Trophoblast cell (in vitro differentiated cells and primary cell): ENCODE measurements around the gene PELI2.

Experiments used
- DNase-seq, 2 donors: peaks; one replicate each; pipeline ENCODE4 v3.0.0-alpha.2; 2016
- H2AFZ ChIP-seq: 2 replicates; pipeline ENCODE4 v1.6.1; 2013; ENCODE audit warnings: low read length, moderate library complexity, mild to moderate bottlenecking; ENCODE audit not compliant: insufficient read depth, poor library complexity
- H2AK5ac ChIP-seq: 2 replicates; pipeline ENCODE4 v1.6.1; 2013; ENCODE audit warnings: mild to moderate bottlenecking, low read length
- H2BK120ac ChIP-seq: 2 replicates; pipeline ENCODE4 v1.6.1; 2013; ENCODE audit warnings: low read length, mild to moderate bottlenecking, moderate library complexity; ENCODE audit not compliant: insufficient read depth, poor library complexity
- H2BK12ac ChIP-seq: 2 replicates; pipeline ENCODE4 v1.6.1; 2013; ENCODE audit warnings: mild to moderate bottlenecking, low read length, moderate library complexity
- H2BK5ac ChIP-seq: 2 replicates; pipeline ENCODE4 v1.6.1; 2013; ENCODE audit warnings: low read length, low read depth, moderate library complexity, mild to moderate bottlenecking; ENCODE audit not compliant: poor library complexity
- H3K14ac ChIP-seq: 2 replicates; pipeline ENCODE4 v1.6.1; 2013; ENCODE audit warnings: mild to moderate bottlenecking, low read length
- H3K18ac ChIP-seq: 2 replicates; pipeline ENCODE4 v1.6.1; 2013; ENCODE audit warnings: mild to moderate bottlenecking, low read length
- H3K23ac ChIP-seq: 2 replicates; pipeline ENCODE4 v1.6.1; 2013; ENCODE audit warnings: low read length
- H3K27ac ChIP-seq: 2 replicates; pipeline ENCODE4 v1.5.1; 2013; ENCODE audit warnings: low read depth, mild to moderate bottlenecking, inconsistent platforms, low read length, moderate library complexity
- H3K27me3 ChIP-seq: 2 replicates; pipeline ENCODE4 v1.6.1; 2013; ENCODE audit warnings: inconsistent platforms, mild to moderate bottlenecking, low read length, moderate library complexity; ENCODE audit not compliant: insufficient read depth
- H3K36me3 ChIP-seq, 2 experiments: 1 replicate in 1 of 2; 2 replicates in 1 of 2; pipeline ENCODE4 v1.6.1; 2013; ENCODE audit warnings: low read length in 2 of 2, mild to moderate bottlenecking in 2 of 2, moderate library complexity in 1 of 2; ENCODE audit not compliant: insufficient read depth in 2 of 2, control insufficient read depth in 1 of 2
- H3K4ac ChIP-seq: 2 replicates; pipeline ENCODE4 v1.6.1; 2013; ENCODE audit warnings: low read depth, mild to moderate bottlenecking, low read length, moderate library complexity
- H3K4me1 ChIP-seq, 2 experiments: 1 replicate in 1 of 2; 2 replicates in 1 of 2; pipeline ENCODE4 v1.6.1; 2013; ENCODE audit warnings: low read length in 2 of 2, mild to moderate bottlenecking in 2 of 2, moderate library complexity in 1 of 2; ENCODE audit not compliant: insufficient read depth in 2 of 2, control insufficient read depth in 1 of 2
- H3K4me2 ChIP-seq: 2 replicates; pipeline ENCODE4 v1.6.1; 2013; ENCODE audit warnings: inconsistent platforms, mild to moderate bottlenecking, low read length, moderate library complexity
- H3K4me3 ChIP-seq: 2 replicates; pipeline ENCODE4 v1.5.1; 2013; ENCODE audit warnings: mild to moderate bottlenecking, low read depth, low read length, inconsistent platforms
- H3K79me1 ChIP-seq: one replicate; pipeline ENCODE4 v1.6.1; 2013; ENCODE audit warnings: low read length
- H3K79me2 ChIP-seq: 2 replicates; pipeline ENCODE4 v1.6.1; 2013; ENCODE audit warnings: low read length, mild to moderate bottlenecking; ENCODE audit not compliant: control insufficient read depth, insufficient read depth, poor library complexity
- H3K9ac ChIP-seq: 2 replicates; pipeline ENCODE4 v1.6.1; 2013; ENCODE audit warnings: mild to moderate bottlenecking, low read length
- H3K9me3 ChIP-seq: 2 replicates; pipeline ENCODE4 v1.6.1; 2013; ENCODE audit warnings: low read depth, mild to moderate bottlenecking, control low read depth, inconsistent platforms, low read length; ENCODE audit not compliant: insufficient read depth
- H4K12ac ChIP-seq: 2 replicates; pipeline ENCODE4 v1.6.1; 2013; ENCODE audit warnings: low read depth, mild to moderate bottlenecking, low read length, moderate library complexity
- H4K8ac ChIP-seq: 2 replicates; pipeline ENCODE4 v1.6.1; 2013; ENCODE audit warnings: low read depth, mild to moderate bottlenecking, low read length, moderate library complexity
- H4K91ac ChIP-seq: one replicate; pipeline ENCODE4 v1.6.1; 2013; ENCODE audit warnings: low read depth, mild to moderate bottlenecking, low read length, moderate library complexity
- WGBS: extraction: QIAGEN DNeasy Blood & Tissue Kit; methylation state at CpG from one replicate; pipeline ENCODE4 v1.1.7; 2013; ENCODE audit warnings: missing lambda C conversion rate; ENCODE audit not compliant: insufficient read length, insufficient coverage; ENCODE audit errors: extremely low coverage; 5-methylcytosine and 5-hydroxymethylcytosine counted together

The PELI2 gene

GRCh38 chr14:56137453-56137807, 19.2 kb downstream of the PELI2 start:
- Histone ChIP-seq H3K4me2 (no peak overlapping the region), H3K27me3 (no peaks in the 10 kb centered on the region), H3K18ac (no peak overlapping the region), H3K36me3 (no peaks in the 10 kb centered on the region), H3K4me1 (no peaks in the 10 kb centered on the region), H3K27ac (no peak overlapping the region), H2BK120ac (no peak overlapping the region), H3K9me3 (peaks cover 1% of the 10 kb centered on the region), H4K12ac (no peak overlapping the region), H2BK5ac (no peak overlapping the region), H3K4me3 (no peak overlapping the region), H3K9ac (no peak overlapping the region), H3K14ac (no peak overlapping the region), H3K4ac (no peak overlapping the region), H3K79me1 (no peaks in the 10 kb centered on the region), H2AFZ (no peak overlapping the region), H2AK5ac (no peak overlapping the region), H4K91ac (no peak overlapping the region), H3K79me2 (no peaks in the 10 kb centered on the region), H4K8ac (no peak overlapping the region), H3K23ac (no peak overlapping the region), H2BK12ac (no peak overlapping the region)
- DNase-seq: no peak
- no CpG with 5 or more reads among the region's 7 CpGs for WGBS

GRCh38 chr14:56137849-56138248, 19.6 kb downstream of the PELI2 start:
- DNase-seq: no peak
- Histone ChIP-seq H2AK5ac (no peak overlapping the region), H3K27ac (no peak overlapping the region), H3K4me3 (no peak overlapping the region), H3K4ac (no peak overlapping the region), H2BK120ac (no peak overlapping the region), H3K4me2 (no peak overlapping the region), H3K9me3 (peaks cover 1% of the 10 kb centered on the region), H2BK12ac (no peak overlapping the region), H3K36me3 (no peaks in the 10 kb centered on the region), H3K9ac (no peak overlapping the region), H4K8ac (no peak overlapping the region), H3K27me3 (no peaks in the 10 kb centered on the region), H3K23ac (no peak overlapping the region), H2BK5ac (no peak overlapping the region), H2AFZ (no peak overlapping the region), H4K91ac (no peak overlapping the region), H3K4me1 (no peaks in the 10 kb centered on the region), H3K79me2 (no peaks in the 10 kb centered on the region), H3K79me1 (no peaks in the 10 kb centered on the region), H3K14ac (no peak overlapping the region), H3K18ac (no peak overlapping the region), H4K12ac (no peak overlapping the region)
- no CpG with 5 or more reads among the region's 9 CpGs for WGBS

- Histone ChIP-seq H3K4me1 (no peaks in the 10 kb centered on the region), H3K79me1 (no peaks in the 10 kb centered on the region), H3K27ac (no peak overlapping the region), H2BK120ac (no peak overlapping the region), H3K9me3 (peaks cover 1% of the 10 kb centered on the region), H2AFZ (no peak overlapping the region), H3K18ac (no peak overlapping the region), H3K23ac (no peak overlapping the region), H3K4me3 (no peak overlapping the region), H4K91ac (no peak overlapping the region), H3K4me2 (no peak overlapping the region), H3K79me2 (no peaks in the 10 kb centered on the region), H2BK5ac (no peak overlapping the region), H3K4ac (no peak overlapping the region), H4K12ac (no peak overlapping the region), H3K14ac (no peak overlapping the region), H3K27me3 (no peaks in the 10 kb centered on the region), H3K9ac (no peak overlapping the region), H3K36me3 (no peaks in the 10 kb centered on the region), H4K8ac (no peak overlapping the region), H2AK5ac (no peak overlapping the region), H2BK12ac (no peak overlapping the region)
- no peak for DNase-seq
- WGBS: no CpG with 5 or more reads among the region's 2 CpGs
These were observed 20.7 kb downstream of the PELI2 start for GRCh38 chr14:56138928-56139327.

GRCh38 chr14:56142314-56142713, 24.1 kb downstream of the PELI2 start:
- no peak overlapping the region for H4K91ac ChIP-seq
- no peak overlapping the region for H3K27ac ChIP-seq
- H2BK5ac ChIP-seq: no peak overlapping the region
- H3K4me2 ChIP-seq: no peak overlapping the region
- DNase-seq: no peak
- no peaks in the 10 kb centered on the region for H3K79me2 ChIP-seq
- H2AFZ ChIP-seq: no peak overlapping the region
- H3K36me3 ChIP-seq: no peaks in the 10 kb centered on the region
- H2AK5ac ChIP-seq: no peak overlapping the region
- H2BK12ac ChIP-seq: no peak overlapping the region
- H3K79me1 ChIP-seq: no peaks in the 10 kb centered on the region
- no peaks in the 10 kb centered on the region for H3K27me3 ChIP-seq
- H3K4me1 ChIP-seq: no peaks in the 10 kb centered on the region
- H3K18ac ChIP-seq: no peak overlapping the region
- no peak overlapping the region for H3K23ac ChIP-seq
- H4K8ac ChIP-seq: no peak overlapping the region
- no CpG with 5 or more reads among the region's 4 CpGs for WGBS
- H3K4me3 ChIP-seq: no peak overlapping the region
- peaks cover 1% of the 10 kb centered on the region for H3K9me3 ChIP-seq
- H3K4ac ChIP-seq: no peak overlapping the region
- no peak overlapping the region for H3K9ac ChIP-seq
- no peak overlapping the region for H2BK120ac ChIP-seq
- H3K14ac ChIP-seq: no peak overlapping the region
- H4K12ac ChIP-seq: no peak overlapping the region
